Ishikawa (cell line): Measurements from ENCODE around the gene STAB1.

Experiments used
- CEBPB ChIP-seq: IDR thresholded peaks from 2 replicates; pipeline ENCODE4 v1.6.1; 2012
- EGR1 ChIP-seq: IDR thresholded peaks from 2 replicates; pipeline ENCODE4 v1.6.1; 2012
- EP300 ChIP-seq: IDR thresholded peaks from 2 replicates; pipeline ENCODE4 v1.6.1; 2012; ENCODE audit warnings: borderline replicate concordance
- FOXM1 ChIP-seq: IDR thresholded peaks from 2 replicates; pipeline ENCODE4 v1.6.1; 2012; ENCODE audit warnings: low read depth, borderline replicate concordance
- MAX ChIP-seq: IDR thresholded peaks from 2 replicates; pipeline ENCODE4 v1.6.1; 2012
- RAD21 ChIP-seq: IDR thresholded peaks from 2 replicates; pipeline ENCODE4 v1.6.1; 2012; ENCODE audit warnings: low read depth
- REST ChIP-seq: IDR thresholded peaks from 2 replicates; pipeline ENCODE4 v1.6.1; 2012; ENCODE audit warnings: low read depth, mild to moderate bottlenecking
- TAF1 ChIP-seq: IDR thresholded peaks from 2 replicates; pipeline ENCODE4 v1.6.1; 2012; ENCODE audit warnings: low read depth, mild to moderate bottlenecking
- TEAD4 ChIP-seq: IDR thresholded peaks from 2 replicates; pipeline ENCODE4 v1.6.1; 2012
- USF1 ChIP-seq: IDR thresholded peaks from 2 replicates; pipeline ENCODE4 v1.6.1; 2012
- YY1 ChIP-seq: IDR thresholded peaks from 2 replicates; pipeline ENCODE4 v1.6.1; 2012; ENCODE audit warnings: low read depth
- ZBTB7A ChIP-seq: IDR thresholded peaks from 2 replicates; pipeline ENCODE4 v1.6.1; 2012; ENCODE audit warnings: low read depth

The STAB1 gene

GRCh38 chr3:52568069-52568468 is 72.9 kb downstream of the STAB1 start:
- TF ChIP-seq TAF1 (no peak), ZBTB7A (no peak), YY1 (no peak), EGR1 (no peak), RAD21 (no peak), EP300 (no peak)

- TF ChIP-seq TAF1 = no peak
- no peak for TF ChIP-seq ZBTB7A
- TF ChIP-seq REST = no peak
- TF ChIP-seq FOXM1 = no peak
- TF ChIP-seq USF1 = no peak
- no peak for TF ChIP-seq CEBPB
- no peak for TF ChIP-seq YY1
- no peak for TF ChIP-seq TEAD4
These were observed 74.9 kb downstream of the STAB1 start for GRCh38 chr3:52570076-52570475.

- TF ChIP-seq RAD21 = no peak
- no peak for TF ChIP-seq MAX
- TF ChIP-seq REST = no peak
These were observed 77.1 kb downstream of the STAB1 start for GRCh38 chr3:52572221-52572620.
